Fibroblast of skin of left quadriceps (primary cell): ENCODE results near the gene UXS1.

ENCODE experiments used
- DNase-seq, 2 experiments: peaks; one replicate each; pipeline ENCODE4 v3.0.0-alpha.2; 2013; ENCODE audit warnings: low read depth in 2 of 2

Gene UXS1

DNA sequence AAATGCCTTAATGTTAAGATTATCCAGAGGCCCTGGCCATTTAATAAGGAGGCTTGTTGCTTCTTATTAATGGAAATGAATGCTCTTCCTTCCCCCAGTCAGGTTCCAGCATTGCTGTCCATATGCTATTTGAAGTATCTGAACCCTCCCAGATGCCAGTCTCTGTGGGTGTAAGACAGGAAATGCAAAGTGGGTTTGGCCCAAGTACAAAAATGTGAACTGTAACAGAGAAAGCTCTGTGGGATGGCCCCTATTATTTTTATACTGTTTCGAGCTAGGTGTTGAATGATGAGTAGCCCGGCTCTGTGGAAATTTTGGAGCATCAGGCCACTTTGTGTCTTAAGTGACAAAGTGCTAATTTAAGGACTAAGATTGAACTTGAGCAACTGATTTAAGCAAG is 141.0 kb downstream of the UXS1 start:
- DNase-seq = peak; percentile 37 to 45

GRCh38 chr2:106044859-106045258 is 149.2 kb downstream of the UXS1 start:
- DNase-seq = no peak

- DNase-seq = no peak
Observed at GRCh38 chr2:106044021-106044420, 150.1 kb downstream of the UXS1 start.
